HG03558 (cell line): ENCODE measurements around the gene GRAMD4.

Source experiments
- ATAC-seq: cut with Tn5 transposase; IDR thresholded peaks from one replicate; pipeline ENCODE4 v1.9.1; 2021; ENCODE audit warnings: moderate number of reproducible peaks; ENCODE audit not compliant: unreplicated experiment; ENCODE audit errors: extremely low read depth

GRAMD4 gene

DNA sequence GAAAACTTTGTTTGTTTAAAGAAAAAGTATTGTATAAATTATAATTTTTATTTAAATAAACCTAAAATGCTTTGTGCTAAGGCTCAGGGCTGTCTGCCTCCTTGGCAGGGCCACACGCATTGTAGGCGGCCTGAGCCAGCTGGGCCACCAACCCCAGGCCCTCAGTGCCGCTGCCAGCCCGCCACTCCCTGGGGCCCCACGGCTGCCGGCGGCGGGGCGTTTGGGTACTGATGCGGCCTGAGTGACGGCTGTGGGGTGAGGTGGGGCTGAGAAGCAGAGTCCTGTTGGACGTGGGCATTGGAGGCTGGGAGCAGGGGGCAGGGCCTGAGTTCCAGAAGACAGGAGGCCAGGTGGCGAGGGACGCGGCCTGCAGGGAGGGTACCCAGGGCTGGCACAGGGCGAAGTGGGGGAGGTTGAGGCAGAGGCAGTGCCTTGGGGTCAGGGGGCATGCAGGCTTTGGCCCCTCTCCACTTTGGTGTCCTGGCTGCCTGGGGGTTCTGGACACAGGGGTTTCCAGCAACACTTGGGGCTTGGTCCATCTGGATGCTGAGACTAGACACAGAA is 59.6 kb downstream of the GRAMD4 start:
- ATAC-seq: no peak

DNA sequence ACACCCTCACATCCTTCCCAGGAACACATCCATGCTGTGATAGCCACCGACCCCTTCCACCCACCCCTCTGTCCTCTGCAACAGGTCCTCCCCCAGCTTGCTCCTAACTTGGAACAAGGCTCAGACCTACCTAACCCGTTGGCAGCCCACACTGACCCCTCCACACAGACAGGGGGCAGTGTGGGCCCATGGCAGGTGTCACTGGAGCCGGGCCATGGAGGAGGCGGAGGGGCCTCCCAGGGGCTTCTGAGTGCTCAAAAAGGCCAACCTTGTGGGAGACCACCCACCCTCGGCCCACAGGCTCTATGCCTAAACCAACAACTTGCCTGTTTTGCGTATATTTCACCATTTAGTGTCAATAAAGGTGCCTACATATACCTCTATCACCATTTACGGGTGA is 60.8 kb downstream of the GRAMD4 start:
- ATAC-seq: no peak

DNA sequence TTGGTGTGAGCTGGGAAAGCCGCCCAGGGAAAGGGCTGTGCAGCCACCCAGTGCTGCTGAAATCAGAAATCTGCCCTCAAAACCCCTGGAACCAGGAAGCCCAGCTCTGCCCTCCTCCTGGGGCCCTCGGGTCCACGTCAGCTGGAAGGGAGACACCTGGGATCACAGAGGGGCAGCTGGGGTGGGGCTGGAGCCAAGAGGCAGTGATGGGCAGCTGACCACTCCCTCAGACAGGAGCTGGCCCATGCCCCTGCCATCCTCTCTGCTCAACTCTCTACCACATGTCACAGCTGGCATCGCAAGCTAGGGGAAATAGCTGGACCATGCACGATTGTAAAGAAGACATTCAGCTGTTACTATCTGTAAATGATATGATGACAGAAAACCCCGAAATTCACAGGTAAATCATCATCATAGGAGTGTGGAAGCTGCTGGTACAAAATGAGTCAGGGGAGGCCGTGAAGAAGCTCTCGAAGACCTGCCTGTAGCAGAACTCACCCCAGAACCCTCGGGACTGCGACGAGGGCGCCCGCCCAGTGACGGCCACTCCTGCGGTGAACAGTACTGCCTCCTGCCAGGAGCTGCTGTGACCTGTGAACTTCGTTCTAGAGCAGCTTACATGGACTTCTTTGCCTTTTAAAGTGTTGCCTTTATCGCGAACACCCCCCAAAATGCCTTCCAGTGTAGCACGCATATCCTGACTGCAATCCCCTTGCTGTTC is 62.0 kb downstream of the GRAMD4 start:
- no peak for ATAC-seq

DNA sequence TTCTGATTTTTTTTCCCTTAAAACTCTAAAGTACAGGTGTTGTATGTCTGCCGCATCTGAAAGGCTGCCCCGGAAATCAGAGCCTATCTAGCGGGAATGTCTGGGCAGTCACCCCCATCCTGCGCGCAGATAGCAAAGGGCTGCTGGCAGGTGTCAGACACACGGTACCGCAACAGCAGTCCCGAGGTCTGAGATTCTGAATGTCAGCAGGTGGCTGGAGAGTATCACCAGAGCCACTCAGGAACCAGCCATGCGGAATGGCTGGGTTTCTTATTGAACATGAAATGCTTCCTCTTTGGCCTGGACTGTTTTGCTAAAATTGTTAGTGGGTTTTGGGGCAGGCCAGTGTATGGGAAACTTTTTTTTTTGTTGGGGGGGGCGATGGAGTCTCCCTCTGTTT is 64.5 kb downstream of the GRAMD4 start:
- ATAC-seq: no peak

- ATAC-seq: no peak
Measured at GRCh38 chr22:46686221-46687047, 66.2 kb downstream of the GRAMD4 start.

GRCh38 chr22:46687048-46687444 is 66.9 kb downstream of the GRAMD4 start:
- no peak for ATAC-seq

GRCh38 chr22:46687460-46687859 is 67.3 kb downstream of the GRAMD4 start:
- no peak for ATAC-seq

DNA sequence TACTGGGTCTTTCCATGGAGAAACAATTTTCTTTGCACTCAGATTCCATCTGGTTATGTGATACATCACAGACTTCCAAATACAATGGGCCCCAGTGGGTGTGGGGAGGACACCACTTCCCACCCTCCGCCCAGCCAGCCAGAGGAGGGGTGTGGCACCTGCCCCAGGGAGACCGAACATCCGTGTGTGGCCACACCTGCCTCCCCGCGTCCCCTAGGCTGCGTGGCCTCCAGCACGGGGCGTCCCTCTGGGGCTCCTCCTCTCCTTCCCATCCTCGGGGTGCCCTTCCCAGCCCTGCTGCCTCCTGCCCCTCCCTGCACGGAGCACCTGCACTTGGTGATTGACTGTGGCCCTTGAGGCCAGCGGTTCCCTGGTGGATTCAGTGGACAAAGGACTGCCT is 68.8 kb downstream of the GRAMD4 start:
- ATAC-seq: no peak

GRCh38 chr22:46690146-46690545 is 70.0 kb downstream of the GRAMD4 start:
- no peak for ATAC-seq

GRCh38 chr22:46691571-46691970 is 71.4 kb downstream of the GRAMD4 start:
- ATAC-seq: no peak

- no peak for ATAC-seq
Measured at GRCh38 chr22:46693634-46694415, 73.6 kb downstream of the GRAMD4 start.

- no peak for ATAC-seq
Measured at GRCh38 chr22:46694416-46695170, 74.4 kb downstream of the GRAMD4 start.

GRCh38 chr22:46695346-46696228 is 75.4 kb downstream of the GRAMD4 start:
- ATAC-seq: no peak

DNA sequence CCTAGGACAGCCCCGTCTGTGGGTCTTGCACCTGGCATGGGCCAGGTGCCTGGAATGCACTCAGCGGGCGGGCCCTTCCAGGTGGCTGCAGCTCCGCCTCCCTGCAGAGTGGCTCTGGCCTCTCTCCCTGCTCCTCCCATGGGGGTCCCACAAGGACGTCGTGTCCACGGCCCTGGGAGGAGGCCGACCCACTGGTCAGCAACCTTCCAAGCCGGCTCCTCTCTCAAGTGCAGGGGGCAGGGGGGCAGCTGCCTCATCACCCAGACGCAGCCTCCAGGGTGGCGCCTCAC is 76.0 kb downstream of the GRAMD4 start:
- no peak for ATAC-seq

- no peak for ATAC-seq
Measured at GRCh38 chr22:46696614-46697013, 76.4 kb downstream of the GRAMD4 start.

GRCh38 chr22:46697811-46698515 is 77.8 kb downstream of the GRAMD4 start:
- no peak for ATAC-seq

GRCh38 chr22:46699091-46699490 is 78.9 kb downstream of the GRAMD4 start:
- ATAC-seq: no peak

- ATAC-seq: no peak
Measured at GRCh38 chr22:46701262-46701661, 81.1 kb downstream of the GRAMD4 start.
